A673 (cell line): Measurements from ENCODE around the gene GAB1.

Experiments
- EZH2 ChIP-seq: fragments of 200-600 bp; sonication (generic); IDR thresholded peaks from 2 replicates; pipeline ENCODE4 v1.6.1; 2017; ENCODE audit warnings: borderline replicate concordance, low read depth, mild to moderate bottlenecking, mixed read lengths, antibody characterized with exemption, low read length; ENCODE audit not compliant: poor library complexity, severe bottlenecking
- TF ChIP-seq, protein P1 (sequence below): fragments of 300-800, 200-600 bp; sonication (generic); conservative IDR thresholded peaks from 2 replicates; pipeline ENCODE4 v1.5.1; 2017; ENCODE audit warnings: low read depth, mild to moderate bottlenecking, antibody characterized with exemption, low read length, moderate library complexity, mixed read lengths

DNA sequence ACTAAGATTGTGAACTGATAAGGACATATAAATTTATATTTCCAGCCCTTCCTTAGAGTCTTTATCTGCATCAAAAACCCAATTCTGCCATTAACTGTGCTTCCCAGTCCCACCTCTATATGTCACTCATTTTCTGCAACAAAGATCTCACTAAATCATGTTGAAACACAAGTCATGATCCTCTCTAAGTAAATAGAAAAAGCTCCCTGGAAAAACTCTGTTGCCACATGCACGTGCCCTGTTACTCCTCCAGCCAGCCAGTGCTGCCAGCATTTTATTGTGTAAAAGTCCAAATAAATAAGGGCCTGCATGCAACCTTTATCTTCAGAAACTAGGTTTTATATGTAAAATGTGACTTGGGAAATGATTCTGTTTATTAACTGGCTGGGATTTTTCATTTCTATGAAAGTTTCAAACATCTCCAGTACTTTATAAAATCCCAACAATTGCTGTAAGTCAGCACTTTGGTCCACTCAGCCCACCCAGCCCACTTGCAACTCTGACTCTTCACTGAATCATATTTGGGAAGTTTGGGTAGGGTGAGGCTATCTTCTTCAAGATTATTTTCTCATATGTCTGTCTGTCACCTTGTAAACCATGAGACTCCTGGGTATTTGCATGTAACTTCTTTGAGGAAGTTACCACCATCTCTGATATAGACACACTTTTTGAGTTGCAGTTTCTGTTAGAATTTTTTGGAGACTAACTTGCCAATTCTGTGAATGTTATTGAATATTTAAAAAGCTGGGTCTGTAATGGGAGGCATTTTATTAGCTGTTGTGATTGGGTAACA is 136.9 kb downstream of the GAB1 start:
- TF ChIP-seq, protein P1, sequence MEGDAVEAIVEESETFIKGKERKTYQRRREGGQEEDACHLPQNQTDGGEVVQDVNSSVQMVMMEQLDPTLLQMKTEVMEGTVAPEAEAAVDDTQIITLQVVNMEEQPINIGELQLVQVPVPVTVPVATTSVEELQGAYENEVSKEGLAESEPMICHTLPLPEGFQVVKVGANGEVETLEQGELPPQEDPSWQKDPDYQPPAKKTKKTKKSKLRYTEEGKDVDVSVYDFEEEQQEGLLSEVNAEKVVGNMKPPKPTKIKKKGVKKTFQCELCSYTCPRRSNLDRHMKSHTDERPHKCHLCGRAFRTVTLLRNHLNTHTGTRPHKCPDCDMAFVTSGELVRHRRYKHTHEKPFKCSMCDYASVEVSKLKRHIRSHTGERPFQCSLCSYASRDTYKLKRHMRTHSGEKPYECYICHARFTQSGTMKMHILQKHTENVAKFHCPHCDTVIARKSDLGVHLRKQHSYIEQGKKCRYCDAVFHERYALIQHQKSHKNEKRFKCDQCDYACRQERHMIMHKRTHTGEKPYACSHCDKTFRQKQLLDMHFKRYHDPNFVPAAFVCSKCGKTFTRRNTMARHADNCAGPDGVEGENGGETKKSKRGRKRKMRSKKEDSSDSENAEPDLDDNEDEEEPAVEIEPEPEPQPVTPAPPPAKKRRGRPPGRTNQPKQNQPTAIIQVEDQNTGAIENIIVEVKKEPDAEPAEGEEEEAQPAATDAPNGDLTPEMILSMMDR: no peak
- no peak for TF ChIP-seq EZH2
